ENCODE data around the gene MEPE. TPM values are rescaled to one million over a fixed set of nuclear protein-coding genes. Genes with fewer than 3 reads are reported as not detected.

The MEPE gene, protein sequence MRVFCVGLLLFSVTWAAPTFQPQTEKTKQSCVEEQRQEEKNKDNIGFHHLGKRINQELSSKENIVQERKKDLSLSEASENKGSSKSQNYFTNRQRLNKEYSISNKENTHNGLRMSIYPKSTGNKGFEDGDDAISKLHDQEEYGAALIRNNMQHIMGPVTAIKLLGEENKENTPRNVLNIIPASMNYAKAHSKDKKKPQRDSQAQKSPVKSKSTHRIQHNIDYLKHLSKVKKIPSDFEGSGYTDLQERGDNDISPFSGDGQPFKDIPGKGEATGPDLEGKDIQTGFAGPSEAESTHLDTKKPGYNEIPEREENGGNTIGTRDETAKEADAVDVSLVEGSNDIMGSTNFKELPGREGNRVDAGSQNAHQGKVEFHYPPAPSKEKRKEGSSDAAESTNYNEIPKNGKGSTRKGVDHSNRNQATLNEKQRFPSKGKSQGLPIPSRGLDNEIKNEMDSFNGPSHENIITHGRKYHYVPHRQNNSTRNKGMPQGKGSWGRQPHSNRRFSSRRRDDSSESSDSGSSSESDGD
- not detected in 3 replicates for polyA plus RNA-seq
- not detected for polyA plus RNA-seq (2011; ENCODE audit: low read depth)
- not detected in 2 replicates for polyA plus RNA-seq (2011; cell fraction: cytosol; rRNA removed)
- polyA plus RNA-seq (2011; cell fraction: nucleus; rRNA removed): not detected in 2 replicates
- polyA plus RNA-seq (2012; ENCODE audit: low replicate concordance): not detected in 2 replicates
- not detected in 3 replicates for polyA minus RNA-seq
- not detected for polyA minus RNA-seq (2011; cell fraction: cytosol; rRNA and poly(A)+ RNA removed)
- not detected in 2 replicates for polyA minus RNA-seq (2011; cell fraction: nucleus; rRNA and poly(A)+ RNA removed)

DNA sequence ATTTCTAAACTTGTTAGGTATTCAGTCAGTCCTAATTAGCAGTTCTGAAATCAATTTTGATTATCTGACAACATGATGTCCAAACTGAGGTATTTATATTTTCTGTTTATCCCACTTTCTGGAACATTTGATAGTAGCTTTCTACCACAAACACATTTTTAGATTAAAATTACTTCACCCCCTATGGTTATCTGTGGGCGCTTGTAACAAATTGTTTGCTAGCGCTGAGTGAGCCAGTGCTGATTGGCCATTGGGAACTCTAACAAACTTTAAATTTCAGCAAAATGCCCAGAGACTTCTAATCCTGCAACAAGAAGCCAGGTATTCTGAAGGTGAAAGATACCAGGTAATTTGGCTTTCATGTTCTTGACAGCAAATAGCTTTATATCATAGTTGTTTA, at the start of gene MEPE:
Gene MEPE (plus strand): TSS at position 301 of the 400 bp plus-strand sequence. CDS start 1,746 bp downstream, outside the sequence.
- H3K4me2 ChIP-seq (ENCODE audit: control insufficient read depth, extremely low read depth, insufficient read depth, low read depth, low read length): no peak within 1 kb of the TSS
- H2AFZ ChIP-seq (ENCODE audit: control insufficient read depth, low read length): no peak within 1 kb of the TSS
- no peak within 1 kb of the TSS for H3K27ac ChIP-seq (ENCODE audit: control insufficient read depth, insufficient read depth, low read length)
- H3K4me1 ChIP-seq (ENCODE audit: control insufficient read depth, extremely low read depth, insufficient read depth, low read length): no peaks in the 10 kb centered on the region
- H3K9me3 ChIP-seq (ENCODE audit: control insufficient read depth, low read depth, low read length): no peaks in the 10 kb centered on the region
- no peaks in the 10 kb centered on the region for H3K79me2 ChIP-seq (ENCODE audit: control insufficient read depth, insufficient read depth, low read length)
- dilution Hi-C loops (cut with MboI; ENCODE audit: extremely low pct_ligation_motif_present, low sequenced_read_pairs): no loop called here
- DNase-seq (ENCODE audit: low read depth, low spot score) (no peak), FAIRE-seq (no peak)
- H3K27me3 ChIP-seq (ENCODE audit: control insufficient read depth, extremely low read depth, insufficient read depth, low read length): no peaks in the 10 kb centered on the region
- H3K36me3 ChIP-seq (ENCODE audit: control insufficient read depth in 2 of 2, extremely low read depth in 1 of 2, insufficient read depth in 2 of 2, low read length in 2 of 2): no peaks in the 10 kb centered on the region
- H3K9me1 ChIP-seq (ENCODE audit: control insufficient read depth, extremely low read depth, insufficient read depth, low read length): no peaks in the 10 kb centered on the region
- no peak for TF ChIP-seq EZH2 (IDR thresholded peaks at IDR 0.05; ENCODE audit: low read length)
- TF ChIP-seq, protein P1, sequence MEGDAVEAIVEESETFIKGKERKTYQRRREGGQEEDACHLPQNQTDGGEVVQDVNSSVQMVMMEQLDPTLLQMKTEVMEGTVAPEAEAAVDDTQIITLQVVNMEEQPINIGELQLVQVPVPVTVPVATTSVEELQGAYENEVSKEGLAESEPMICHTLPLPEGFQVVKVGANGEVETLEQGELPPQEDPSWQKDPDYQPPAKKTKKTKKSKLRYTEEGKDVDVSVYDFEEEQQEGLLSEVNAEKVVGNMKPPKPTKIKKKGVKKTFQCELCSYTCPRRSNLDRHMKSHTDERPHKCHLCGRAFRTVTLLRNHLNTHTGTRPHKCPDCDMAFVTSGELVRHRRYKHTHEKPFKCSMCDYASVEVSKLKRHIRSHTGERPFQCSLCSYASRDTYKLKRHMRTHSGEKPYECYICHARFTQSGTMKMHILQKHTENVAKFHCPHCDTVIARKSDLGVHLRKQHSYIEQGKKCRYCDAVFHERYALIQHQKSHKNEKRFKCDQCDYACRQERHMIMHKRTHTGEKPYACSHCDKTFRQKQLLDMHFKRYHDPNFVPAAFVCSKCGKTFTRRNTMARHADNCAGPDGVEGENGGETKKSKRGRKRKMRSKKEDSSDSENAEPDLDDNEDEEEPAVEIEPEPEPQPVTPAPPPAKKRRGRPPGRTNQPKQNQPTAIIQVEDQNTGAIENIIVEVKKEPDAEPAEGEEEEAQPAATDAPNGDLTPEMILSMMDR (optimal IDR thresholded peaks at IDR 0.05 in 1 of 3, IDR thresholded peaks at IDR 0.05 in 1 of 3, conservative IDR thresholded peaks at IDR 0.05 in 1 of 3; ENCODE audit: extremely low read depth in 1 of 3, insufficient read depth in 2 of 3, low read length in 3 of 3): no peak
- no peak within 1 kb of the TSS for H3K4me3 ChIP-seq (ENCODE audit: control insufficient read depth in 2 of 3, extremely low read depth in 1 of 3, insufficient read depth in 2 of 3, low read depth in 1 of 3, low read length in 3 of 3)
- no peak within 1 kb of the TSS for H3K9ac ChIP-seq (ENCODE audit: control insufficient read depth, extremely low read depth, insufficient read depth, low read length)
- H4K20me1 ChIP-seq (ENCODE audit: control insufficient read depth, extremely low read depth, insufficient read depth, low read length): no peaks in the 10 kb centered on the region

DNA sequence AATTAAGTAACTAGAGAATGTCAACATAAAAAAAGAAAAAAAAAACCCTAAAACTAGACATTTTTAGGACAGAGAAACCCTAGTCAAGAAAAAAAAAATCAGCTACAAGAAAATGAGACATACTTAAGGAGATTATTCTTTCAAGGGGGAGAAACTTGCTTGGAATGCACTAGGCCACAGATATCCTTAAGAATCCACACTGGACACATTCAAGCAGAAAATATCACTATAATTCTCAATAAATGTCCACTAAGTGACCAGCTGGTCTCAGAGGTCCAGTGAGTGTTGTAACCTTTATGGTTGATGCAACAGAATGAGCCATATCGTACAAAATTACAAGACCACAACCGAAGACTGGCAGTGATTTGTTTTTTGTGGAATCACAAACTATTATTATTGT, 49.0 kb upstream of the MEPE start:
- TF ChIP-seq EZH2 (IDR thresholded peaks at IDR 0.05; ENCODE audit: low read length): no peak
- TF ChIP-seq, protein P1 (optimal IDR thresholded peaks at IDR 0.05 in 1 of 3, IDR thresholded peaks at IDR 0.05 in 1 of 3, conservative IDR thresholded peaks at IDR 0.05 in 1 of 3; ENCODE audit: extremely low read depth in 1 of 3, insufficient read depth in 2 of 3, low read length in 3 of 3): no peak
- Histone ChIP-seq H3K9me3 (ENCODE audit: control insufficient read depth, low read depth, low read length) (no peaks in the 10 kb centered on the region), H3K27ac (ENCODE audit: control insufficient read depth, insufficient read depth, low read length) (no peak overlapping the region), H3K36me3 (ENCODE audit: control insufficient read depth in 2 of 2, extremely low read depth in 1 of 2, insufficient read depth in 2 of 2, low read length in 2 of 2) (no peaks in the 10 kb centered on the region), H3K27me3 (ENCODE audit: control insufficient read depth, extremely low read depth, insufficient read depth, low read length) (no peaks in the 10 kb centered on the region), H3K4me3 (ENCODE audit: control insufficient read depth in 2 of 3, extremely low read depth in 1 of 3, insufficient read depth in 2 of 3, low read depth in 1 of 3, low read length in 3 of 3) (no peak overlapping the region), H2AFZ (ENCODE audit: control insufficient read depth, low read length) (no peak overlapping the region), H4K20me1 (ENCODE audit: control insufficient read depth, extremely low read depth, insufficient read depth, low read length) (no peaks in the 10 kb centered on the region), H3K79me2 (ENCODE audit: control insufficient read depth, insufficient read depth, low read length) (no peaks in the 10 kb centered on the region), H3K4me2 (ENCODE audit: control insufficient read depth, extremely low read depth, insufficient read depth, low read depth, low read length) (no peak overlapping the region), H3K9me1 (ENCODE audit: control insufficient read depth, extremely low read depth, insufficient read depth, low read length) (no peaks in the 10 kb centered on the region), H3K9ac (ENCODE audit: control insufficient read depth, extremely low read depth, insufficient read depth, low read length) (no peak overlapping the region), H3K4me1 (ENCODE audit: control insufficient read depth, extremely low read depth, insufficient read depth, low read length) (no peaks in the 10 kb centered on the region)
- FAIRE-seq: no peak
- dilution Hi-C loops (cut with MboI; ENCODE audit: extremely low pct_ligation_motif_present, low sequenced_read_pairs): no loop called here
- no peak for DNase-seq (ENCODE audit: low read depth, low spot score)
